ENCODE measurements around the gene SNW1.

- no peak for TF ChIP-seq FOXA1 (IDR thresholded peaks at IDR 0.05)
- no peak for TF ChIP-seq SP1 (IDR thresholded peaks at IDR 0.05)
- no peak for TF ChIP-seq ELF4 (IDR thresholded peaks at IDR 0.05)
- TF ChIP-seq BHLHE40 (IDR thresholded peaks at IDR 0.05; ENCODE audit: borderline replicate concordance) = no peak
- no peak for TF ChIP-seq FOXM1 (IDR thresholded peaks at IDR 0.05; ENCODE audit: borderline replicate concordance)
- TF ChIP-seq NFRKB (IDR thresholded peaks at IDR 0.05) = no peak
- no peak for TF ChIP-seq SUZ12 (IDR thresholded peaks at IDR 0.05)
- no peak for TF ChIP-seq HDGF (IDR thresholded peaks at IDR 0.05; ENCODE audit: borderline replicate concordance)
Observed at GRCh38 chr14:77673193-77673592, 87.8 kb downstream of the SNW1 start.
